ENCODE results near the gene CNTNAP4. TPM values are rescaled to one million over a fixed set of nuclear protein-coding genes. Genes with fewer than 3 reads are reported as not detected.

Gene CNTNAP4
- total and polyA plus RNA-seq, 12 donors = 0.17 to 2.6 (median 0.56) TPM; not detected in 5

GRCh38 chr16:76486740-76487139 lies 209.5 kb downstream of the CNTNAP4 start:
- Histone ChIP-seq H3K36me3 (replicated peaks in 1 of 2) (no peaks in the 10 kb centered on the region), H3K27ac (no peak overlapping the region), H3K27me3 (no peaks in the 10 kb centered on the region), H3K9me3 (replicated peaks in 1 of 3) (no peaks in the 10 kb centered on the region), H3K4me3 (no peak overlapping the region), H3K4me1 (replicated peaks in 1 of 2) (no peaks in the 10 kb centered on the region)
- no peak for DNase-seq
- intact Hi-C loops (cut with DNase I) = no loop called here
- TF ChIP-seq POLR2A (IDR thresholded peaks at IDR 0.05) = no peak
- TF ChIP-seq, protein P1, sequence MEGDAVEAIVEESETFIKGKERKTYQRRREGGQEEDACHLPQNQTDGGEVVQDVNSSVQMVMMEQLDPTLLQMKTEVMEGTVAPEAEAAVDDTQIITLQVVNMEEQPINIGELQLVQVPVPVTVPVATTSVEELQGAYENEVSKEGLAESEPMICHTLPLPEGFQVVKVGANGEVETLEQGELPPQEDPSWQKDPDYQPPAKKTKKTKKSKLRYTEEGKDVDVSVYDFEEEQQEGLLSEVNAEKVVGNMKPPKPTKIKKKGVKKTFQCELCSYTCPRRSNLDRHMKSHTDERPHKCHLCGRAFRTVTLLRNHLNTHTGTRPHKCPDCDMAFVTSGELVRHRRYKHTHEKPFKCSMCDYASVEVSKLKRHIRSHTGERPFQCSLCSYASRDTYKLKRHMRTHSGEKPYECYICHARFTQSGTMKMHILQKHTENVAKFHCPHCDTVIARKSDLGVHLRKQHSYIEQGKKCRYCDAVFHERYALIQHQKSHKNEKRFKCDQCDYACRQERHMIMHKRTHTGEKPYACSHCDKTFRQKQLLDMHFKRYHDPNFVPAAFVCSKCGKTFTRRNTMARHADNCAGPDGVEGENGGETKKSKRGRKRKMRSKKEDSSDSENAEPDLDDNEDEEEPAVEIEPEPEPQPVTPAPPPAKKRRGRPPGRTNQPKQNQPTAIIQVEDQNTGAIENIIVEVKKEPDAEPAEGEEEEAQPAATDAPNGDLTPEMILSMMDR (IDR thresholded peaks at IDR 0.05) = no peak
- 72 to 88% (median 82%) methylated on average over 1 of the region's 1 CpG for WGBS, 4 donors

DNA sequence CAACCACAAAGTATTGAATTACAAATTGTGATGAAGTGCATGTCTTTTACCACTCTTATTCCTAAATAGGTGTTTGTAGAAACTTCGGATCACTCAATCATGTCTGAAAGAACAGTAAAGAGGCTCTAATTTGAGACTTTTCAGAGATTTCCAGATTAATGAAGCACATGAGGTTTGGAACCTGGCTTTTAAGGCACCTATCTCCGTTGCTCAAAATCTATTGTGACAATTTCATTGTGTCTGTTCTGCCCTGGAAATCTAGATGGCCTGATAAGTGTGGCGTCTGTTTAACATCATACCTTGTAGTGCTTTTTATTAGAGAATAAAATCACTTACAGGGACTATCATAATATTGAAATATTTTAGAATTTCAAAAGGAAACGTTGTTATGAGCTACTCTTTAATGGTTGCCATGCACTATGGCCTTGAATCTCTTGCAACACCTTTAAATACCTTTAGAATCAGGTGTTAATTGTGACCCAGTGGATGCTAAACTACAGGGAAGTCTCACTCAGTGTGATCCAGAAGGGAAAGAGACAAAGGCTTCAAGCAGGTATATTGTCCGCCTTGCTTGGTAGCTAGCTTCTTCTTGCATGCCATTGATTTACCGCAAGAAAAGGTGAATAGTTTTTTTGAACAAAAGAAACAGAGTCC lies 210.3 kb downstream of the CNTNAP4 start:
- Histone ChIP-seq H3K4me1 (replicated peaks in 1 of 2) (no peaks in the 10 kb centered on the region), H3K27ac (no peak overlapping the region), H3K36me3 (replicated peaks in 1 of 2) (no peaks in the 10 kb centered on the region), H3K27me3 (no peaks in the 10 kb centered on the region), H3K4me3 (no peak overlapping the region), H3K9me3 (replicated peaks in 1 of 3) (no peaks in the 10 kb centered on the region)
- TF ChIP-seq, protein P1 (IDR thresholded peaks at IDR 0.05) = no peak
- no peak for TF ChIP-seq POLR2A (IDR thresholded peaks at IDR 0.05)
- intact Hi-C loops (cut with DNase I) = no loop called here
- no peak for DNase-seq
- 55 to 72% (median 65%) methylated on average over 6 of the region's 6 CpGs for WGBS, 4 donors

DNA sequence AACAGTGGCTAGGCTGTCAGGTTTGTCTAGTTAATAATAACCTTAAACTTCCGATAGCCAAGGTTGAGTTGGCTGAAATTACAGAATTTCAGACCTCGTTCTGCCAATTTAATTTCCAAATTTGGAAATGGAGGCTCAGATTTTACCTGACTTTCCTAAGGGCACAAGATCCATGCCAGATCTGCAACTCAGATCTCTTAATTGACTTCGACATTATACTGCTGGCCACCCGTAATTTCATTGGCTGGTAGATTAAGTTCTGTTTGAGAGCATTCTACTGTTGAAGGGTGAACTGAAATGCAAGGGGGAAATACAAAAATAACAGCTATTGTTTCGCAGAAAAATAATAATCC lies 210.8 kb downstream of the CNTNAP4 start:
- H3K4me3 ChIP-seq = no peak overlapping the region
- H3K27ac ChIP-seq = no peak overlapping the region
- H3K9me3 ChIP-seq (replicated peaks in 1 of 3) = no peaks in the 10 kb centered on the region
- H3K4me1 ChIP-seq (replicated peaks in 1 of 2) = no peaks in the 10 kb centered on the region
- no peaks in the 10 kb centered on the region for H3K36me3 ChIP-seq (replicated peaks in 1 of 2)
- intact Hi-C loops (cut with DNase I) = no loop called here
- TF ChIP-seq, protein P1 (IDR thresholded peaks at IDR 0.05) = no peak
- TF ChIP-seq POLR2A (IDR thresholded peaks at IDR 0.05) = no peak
- H3K27me3 ChIP-seq = no peaks in the 10 kb centered on the region
- 71 to 79% (median 75%) methylated on average over 5 of the region's 5 CpGs for WGBS, 4 donors
- no peak for DNase-seq

DNA sequence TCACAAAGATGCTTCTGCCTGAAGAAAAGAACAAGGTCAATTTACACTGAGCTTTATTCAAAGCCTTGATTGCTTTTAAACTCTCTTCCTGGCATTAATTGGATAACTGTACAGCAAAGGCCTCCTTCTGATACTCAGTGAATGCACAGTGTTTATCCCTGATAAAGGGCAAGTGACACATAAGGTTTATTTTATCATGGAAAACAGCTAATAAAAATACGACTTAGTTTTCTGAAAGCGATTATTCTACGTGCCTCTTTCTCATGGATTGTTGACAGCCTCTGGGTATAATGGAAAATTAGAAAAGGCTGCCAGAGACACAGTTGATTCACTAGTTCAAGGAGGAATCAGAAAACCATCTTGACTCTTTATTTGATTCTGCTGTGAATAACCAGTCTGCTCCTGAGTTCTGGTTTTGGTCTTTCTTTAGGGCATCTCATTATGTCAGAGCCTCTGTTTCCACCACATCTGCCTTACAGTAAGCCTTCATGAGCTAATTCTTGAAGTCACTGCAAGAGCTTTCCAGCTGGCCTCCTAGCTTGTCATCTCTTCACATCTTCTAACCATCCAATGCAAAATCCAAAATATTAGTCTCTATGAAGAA lies 212.9 kb downstream of the CNTNAP4 start:
- Histone ChIP-seq H3K9me3 (replicated peaks in 1 of 3) (no peaks in the 10 kb centered on the region), H3K4me1 (replicated peaks in 1 of 2) (no peaks in the 10 kb centered on the region), H3K27me3 (no peaks in the 10 kb centered on the region), H3K27ac (no peak overlapping the region), H3K4me3 (no peak overlapping the region), H3K36me3 (replicated peaks in 1 of 2) (no peaks in the 10 kb centered on the region)
- no peak for DNase-seq
- 78 to 81% (median 79%) methylated on average over 3 of the region's 3 CpGs for WGBS, 4 donors
- intact Hi-C loops (cut with DNase I) = no loop called here
- TF ChIP-seq, protein P1 (IDR thresholded peaks at IDR 0.05) = no peak
- no peak for TF ChIP-seq POLR2A (IDR thresholded peaks at IDR 0.05)

All from adrenal gland (tissue), 12 donors.